OCI-LY3 (cell line): ENCODE measurements around the gene INHBA.

Source experiments
- H2AFZ ChIP-seq: fragments of 200-600, 300-600 bp; shearing (Covaris generic); 2 replicates; pipeline ENCODE4 v1.6.0; 2014; ENCODE audit warnings: antibody characterized with exemption, low read depth, low read length
- H3K27ac ChIP-seq: fragments of 200-600, 300-600 bp; sonication (generic); 2 replicates; pipeline ENCODE4 v1.5.1; 2014; ENCODE audit warnings: mild to moderate bottlenecking, low read length, moderate library complexity, mixed read lengths
- H3K27me3 ChIP-seq: fragments of 200-600, 300-600 bp; sonication (generic); 2 replicates; pipeline ENCODE4 v1.6.1; 2014; ENCODE audit warnings: low read depth, low read length, mixed read lengths
- H3K36me3 ChIP-seq: fragments of 200-600, 300-600 bp; sonication (generic); replicated peaks from 2 replicates; pipeline ENCODE3; 2014; ENCODE audit warnings: low read depth, low read length, mixed read lengths
- H3K4me1 ChIP-seq: fragments of 300-600, 200-600 bp; sonication (generic); 2 replicates; pipeline ENCODE4 v1.6.1; 2014; ENCODE audit warnings: low read length, mixed read lengths
- H3K4me2 ChIP-seq: fragments of 200-600, 300-600 bp; sonication (generic); 2 replicates; pipeline ENCODE4 v1.6.1; 2014; ENCODE audit warnings: low read length, mixed read lengths
- H3K4me3 ChIP-seq: fragments of 300-600, 200-600 bp; sonication (generic); 2 replicates; pipeline ENCODE4 v1.5.1; 2014; ENCODE audit warnings: antibody characterized with exemption, mild to moderate bottlenecking, low read length, moderate library complexity
- H3K79me2 ChIP-seq: fragments of 300-600, 200-600 bp; shearing (Covaris generic); 2 replicates; pipeline ENCODE4 v1.6.1; 2014; ENCODE audit warnings: mild to moderate bottlenecking, low read length, mixed read lengths
- H3K9ac ChIP-seq: fragments of 300-600, 200-600 bp; shearing (Covaris generic); 2 replicates; pipeline ENCODE4 v1.6.0; 2014; ENCODE audit warnings: mild to moderate bottlenecking, low read length, moderate library complexity
- H3K9me3 ChIP-seq: fragments of 200-600, 300-600 bp; shearing (Covaris generic); 2 replicates; pipeline ENCODE4 v1.6.1; 2014; ENCODE audit warnings: low read length, mixed read lengths; ENCODE audit not compliant: insufficient read depth
- H4K20me1 ChIP-seq: fragments of 200-600, 300-600 bp; sonication (generic); 2 replicates; pipeline ENCODE4 v1.6.1; 2016; ENCODE audit warnings: low read length, mixed read lengths; ENCODE audit not compliant: insufficient read depth
- CTCF ChIP-seq: fragments of 200-600, 300-600 bp; sonication (generic); IDR thresholded peaks from 2 replicates; pipeline ENCODE4 v1.5.1; 2014; ENCODE audit warnings: antibody characterized with exemption, low read length, low read depth
- EZH2phosphoT487 ChIP-seq: fragments of 200-600 bp; shearing (Covaris generic); IDR thresholded peaks from 2 replicates; pipeline ENCODE4 v1.6.1; 2018; ENCODE audit warnings: antibody characterized with exemption, mixed run types, low read depth

The INHBA gene

GRCh38 chr7:41745451-41745850 lies 42.6 kb upstream of the INHBA start:
- Histone ChIP-seq H3K79me2 (no peaks in the 10 kb centered on the region), H3K27ac (no peak overlapping the region), H3K4me3 (no peak overlapping the region), H3K36me3 (no peaks in the 10 kb centered on the region), H3K9me3 (0 out of 2 replicates have a peak, but pooled peaks cover 2% of the 10 kb centered on the region), H3K27me3 (no peaks in the 10 kb centered on the region), H4K20me1 (no peaks in the 10 kb centered on the region), H3K4me2 (no peak overlapping the region), H3K9ac (no peak overlapping the region), H2AFZ (no peak overlapping the region), H3K4me1 (no peaks in the 10 kb centered on the region)
- TF ChIP-seq CTCF = no peak
- TF ChIP-seq EZH2phosphoT487 = no peak

- no peak overlapping the region for H3K4me2 ChIP-seq
Measured at GRCh38 chr7:41744161-41744560, 41.3 kb upstream of the INHBA start.

GRCh38 chr7:41742401-41743020 lies 39.6 kb upstream of the INHBA start:
- no peaks in the 10 kb centered on the region for H3K27me3 ChIP-seq
- TF ChIP-seq EZH2phosphoT487 = no peak
- TF ChIP-seq CTCF = no peak
- no peaks in the 10 kb centered on the region for H3K4me1 ChIP-seq
- H3K4me3 ChIP-seq = no peak overlapping the region
- no peak overlapping the region for H3K4me2 ChIP-seq
- H3K79me2 ChIP-seq = no peaks in the 10 kb centered on the region
- no peaks in the 10 kb centered on the region for H4K20me1 ChIP-seq
- H3K9ac ChIP-seq = no peak overlapping the region
- no peak overlapping the region for H3K27ac ChIP-seq
- no peak overlapping the region for H2AFZ ChIP-seq
- 0 out of 2 replicates have a peak, but pooled peaks cover 2% of the 10 kb centered on the region for H3K9me3 ChIP-seq
- H3K36me3 ChIP-seq = no peaks in the 10 kb centered on the region

More at GRCh38 chr7:41744161-41744560, 41.3 kb upstream of the INHBA start:
- no peaks in the 10 kb centered on the region for H4K20me1 ChIP-seq
- no peak overlapping the region for H2AFZ ChIP-seq
- H3K9ac ChIP-seq = no peak overlapping the region
- no peaks in the 10 kb centered on the region for H3K4me1 ChIP-seq
- H3K9me3 ChIP-seq = 0 out of 2 replicates have a peak, but pooled peaks cover 2% of the 10 kb centered on the region
- no peaks in the 10 kb centered on the region for H3K27me3 ChIP-seq
- no peak overlapping the region for H3K4me3 ChIP-seq
- TF ChIP-seq CTCF = no peak
- no peak for TF ChIP-seq EZH2phosphoT487
- no peak overlapping the region for H3K27ac ChIP-seq
- no peaks in the 10 kb centered on the region for H3K36me3 ChIP-seq
- no peaks in the 10 kb centered on the region for H3K79me2 ChIP-seq

- Histone ChIP-seq H3K27ac (no peak overlapping the region), H3K4me3 (no peak overlapping the region), H4K20me1 (no peaks in the 10 kb centered on the region), H3K79me2 (no peaks in the 10 kb centered on the region), H2AFZ (no peak overlapping the region), H3K9me3 (0 out of 2 replicates have a peak, but pooled peaks cover 2% of the 10 kb centered on the region), H3K9ac (no peak overlapping the region), H3K4me1 (peaks cover 6% of the 10 kb centered on the region), H3K4me2 (no peak overlapping the region), H3K27me3 (peaks cover 7% of the 10 kb centered on the region), H3K36me3 (peaks cover 3% of the 10 kb centered on the region)
- TF ChIP-seq CTCF = no peak
- TF ChIP-seq EZH2phosphoT487 = no peak
Measured at GRCh38 chr7:41738806-41739205, 35.9 kb upstream of the INHBA start.
